ENCODE results near the gene TRUB2. TPM values are rescaled to one million over a fixed set of nuclear protein-coding genes. Genes with fewer than 3 reads are reported as not detected.
A peak's percentile ranks its signal among the peaks of the same experiment; 100 is the strongest.

Gene TRUB2
- total and polyA plus RNA-seq, 2 of the 13 experiments (the other 11 are each of a cell fraction or from before 2014, with no cell fraction given) = 22.3 to 41.2 TPM

- no peak for TF ChIP-seq CENPT (CRISPR knock-in tag; IDR thresholded peaks at IDR 0.05; ENCODE audit: low read depth)
- TF ChIP-seq ZNF605 (CRISPR knock-in tag; IDR thresholded peaks at IDR 0.05) = no peak
- TF ChIP-seq NFKB2 (CRISPR knock-in tag; IDR thresholded peaks at IDR 0.05; ENCODE audit: borderline replicate concordance) = no peak
- TF ChIP-seq ZFP90 (CRISPR knock-in tag; IDR thresholded peaks at IDR 0.05; ENCODE audit: borderline replicate concordance) = peak; percentile 12; the same call in 1 of the 2 replicates
- no peak for TF ChIP-seq PRDM10 (CRISPR knock-in tag; IDR thresholded peaks at IDR 0.05; ENCODE audit: low read depth)
- TF ChIP-seq ZNF747 (CRISPR knock-in tag; IDR thresholded peaks at IDR 0.05; ENCODE audit: borderline replicate concordance) = 0 out of 2 replicates have a peak, but pooled peaks have one; percentile 19
- TF ChIP-seq ZNF576 (CRISPR knock-in tag; IDR thresholded peaks at IDR 0.05) = no peak
- TF ChIP-seq KDM4B (CRISPR knock-in tag; IDR thresholded peaks at IDR 0.05) = no peak
- no peak for TF ChIP-seq TEF (CRISPR knock-in tag; IDR thresholded peaks at IDR 0.05)
- no peak for TF ChIP-seq ARID5B (CRISPR knock-in tag; IDR thresholded peaks at IDR 0.05)
- no peak for TF ChIP-seq RBFOX2 (IDR thresholded peaks at IDR 0.05; ENCODE audit: low read depth, low read length)
- no peak for TF ChIP-seq RORA (CRISPR knock-in tag; IDR thresholded peaks at IDR 0.05)
- TF ChIP-seq THRA (CRISPR knock-in tag; IDR thresholded peaks at IDR 0.05; ENCODE audit: borderline replicate concordance) = no peak
- no peak for TF ChIP-seq MED8 (CRISPR knock-in tag; IDR thresholded peaks at IDR 0.05; ENCODE audit: insufficient replicate concordance)
- TF ChIP-seq ZFP82 (CRISPR knock-in tag; IDR thresholded peaks at IDR 0.05; ENCODE audit: borderline replicate concordance) = no peak
- peak; percentile 48 for TF ChIP-seq ASH2L (IDR thresholded peaks at IDR 0.05; ENCODE audit: insufficient read length, low read depth, low read length)
- TF ChIP-seq ZNF556 (CRISPR knock-in tag; IDR thresholded peaks at IDR 0.05; ENCODE audit: borderline replicate concordance) = no peak
- no peak for TF ChIP-seq POLR2AphosphoS5 (IDR thresholded peaks at IDR 0.05; ENCODE audit: low read depth, low read length)
- TF ChIP-seq ELF4 (CRISPR knock-in tag; IDR thresholded peaks at IDR 0.05; ENCODE audit: borderline replicate concordance) = 0 out of 2 replicates have a peak, but pooled peaks have one; percentile 46
These were observed 49.4 kb upstream of the TRUB2 start (continued) for GRCh38 chr9:128371630-128372117.
